Measurements from ENCODE around the gene SPEF2.

DNA sequence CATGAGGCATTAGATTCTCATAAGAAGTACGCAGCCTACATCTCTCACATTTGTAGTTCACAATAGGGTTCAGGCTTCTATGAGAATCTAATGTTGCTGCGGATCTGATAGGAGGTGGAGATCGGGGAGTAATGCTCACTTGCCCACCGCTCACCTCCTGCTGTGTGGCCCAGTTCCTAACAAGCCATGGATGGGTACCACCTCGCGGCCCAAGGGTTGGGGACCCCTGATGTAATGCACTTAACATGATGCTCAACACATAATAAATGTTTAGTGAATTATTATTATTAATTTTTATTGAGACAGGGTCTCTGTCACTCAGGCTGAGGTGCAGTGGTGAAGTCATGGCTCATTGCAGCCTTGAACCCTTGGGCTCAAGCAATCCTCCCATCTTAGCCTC is 134.3 kb downstream of the SPEF2 start:
- TF ChIP-seq CTCF (IDR thresholded peaks at IDR 0.05; ENCODE audit: poor library complexity, severe bottlenecking) (no peak), POLR2AphosphoS5 (IDR thresholded peaks at IDR 0.05) (no peak), EZH2 (IDR thresholded peaks at IDR 0.05; ENCODE audit: borderline replicate concordance, insufficient read depth, low read length, poor library complexity, severe bottlenecking) (no peak)

All from neural cell (in vitro differentiated cells).